Left ventricle myocardium inferior (tissue), 1 donor: ENCODE measurements around the gene SLC26A2. TPM values are rescaled to one million over a fixed set of nuclear protein-coding genes. Genes with fewer than 3 reads are reported as not detected.

ENCODE experiments used
- DNase-seq: peaks from one replicate; pipeline ENCODE4 v3.0.0-alpha.2; 2020
- H3K27ac ChIP-seq: fragments of 200-600 bp; replicated peaks from 2 replicates; pipeline ENCODE4 v1.8.0; 2021
- H3K27me3 ChIP-seq: fragments of 200-600 bp; 2 replicates; pipeline ENCODE4 v1.8.0; 2021; ENCODE audit warnings: low read depth
- H3K36me3 ChIP-seq: fragments of 200-600 bp; 2 replicates; pipeline ENCODE4 v1.8.0; 2021
- H3K4me1 ChIP-seq: fragments of 200-600 bp; 2 replicates; pipeline ENCODE4 v1.8.0; 2021
- H3K4me3 ChIP-seq: fragments of 200-600 bp; 2 replicates; pipeline ENCODE4 v1.8.0; 2021; ENCODE audit warnings: mild to moderate bottlenecking, moderate library complexity
- H3K9me3 ChIP-seq: fragments of 200-600 bp; replicated peaks from 2 replicates; pipeline ENCODE4 v1.8.0; 2021
- intact Hi-C: fragments of 100-400 bp; cut with micrococcal nuclease; formaldehyde crosslinking; loops from one replicate; pipeline ENCODE4 v1.11.0; 2022
- total RNA-seq: library from RNA; stranded (reverse); fragmentation: NEBNext Ultra II Directional; extraction: Animal tissue kit (Norgen Biotek cat#: 25700); gene quantifications from one replicate; pipeline ENCODE4 v1.2.1, GENCODE V29; 2021
- TF ChIP-seq, protein P1 (sequence below): fragments of 200-600 bp; IDR thresholded peaks from 2 replicates; pipeline ENCODE4 v1.8.0; 2021; ENCODE audit warnings: antibody characterized with exemption, mild to moderate bottlenecking, borderline replicate concordance
- donor health status: DM: no; HTN: yes; CAD: no; lungs with severe emphysema.

Gene SLC26A2
- total RNA-seq, 1 donor from 2014 or later: 4.1 TPM

DNA sequence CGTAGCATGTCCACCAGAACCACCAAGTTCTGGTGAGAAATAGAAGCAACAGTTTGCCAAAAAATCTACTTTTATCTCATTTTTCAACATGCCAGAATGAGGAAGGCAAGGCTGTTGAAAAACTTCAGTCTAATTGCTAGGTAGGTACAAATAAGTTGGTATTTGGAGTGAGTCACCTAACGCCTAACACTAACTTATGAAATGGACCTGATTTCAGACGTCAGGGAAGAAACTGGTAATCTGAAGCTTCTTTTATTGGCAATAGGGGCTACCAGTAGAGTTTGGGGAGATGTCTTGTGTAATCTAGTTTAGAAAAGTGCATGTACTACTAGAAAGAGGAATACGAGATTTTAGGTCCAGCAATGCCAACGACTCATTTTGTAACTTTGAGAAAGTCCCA lies 11.6 kb upstream of the SLC26A2 start:
- no peak overlapping the region for H3K27ac ChIP-seq
- H3K36me3 ChIP-seq: no peaks in the 10 kb centered on the region
- no peaks in the 10 kb centered on the region for H3K9me3 ChIP-seq
- H3K4me1 ChIP-seq: no peaks in the 10 kb centered on the region
- no peak overlapping the region for H3K4me3 ChIP-seq
- intact Hi-C loops: no loop called here
- DNase-seq: no peak
- H3K27me3 ChIP-seq: no peaks in the 10 kb centered on the region
- TF ChIP-seq, protein P1, sequence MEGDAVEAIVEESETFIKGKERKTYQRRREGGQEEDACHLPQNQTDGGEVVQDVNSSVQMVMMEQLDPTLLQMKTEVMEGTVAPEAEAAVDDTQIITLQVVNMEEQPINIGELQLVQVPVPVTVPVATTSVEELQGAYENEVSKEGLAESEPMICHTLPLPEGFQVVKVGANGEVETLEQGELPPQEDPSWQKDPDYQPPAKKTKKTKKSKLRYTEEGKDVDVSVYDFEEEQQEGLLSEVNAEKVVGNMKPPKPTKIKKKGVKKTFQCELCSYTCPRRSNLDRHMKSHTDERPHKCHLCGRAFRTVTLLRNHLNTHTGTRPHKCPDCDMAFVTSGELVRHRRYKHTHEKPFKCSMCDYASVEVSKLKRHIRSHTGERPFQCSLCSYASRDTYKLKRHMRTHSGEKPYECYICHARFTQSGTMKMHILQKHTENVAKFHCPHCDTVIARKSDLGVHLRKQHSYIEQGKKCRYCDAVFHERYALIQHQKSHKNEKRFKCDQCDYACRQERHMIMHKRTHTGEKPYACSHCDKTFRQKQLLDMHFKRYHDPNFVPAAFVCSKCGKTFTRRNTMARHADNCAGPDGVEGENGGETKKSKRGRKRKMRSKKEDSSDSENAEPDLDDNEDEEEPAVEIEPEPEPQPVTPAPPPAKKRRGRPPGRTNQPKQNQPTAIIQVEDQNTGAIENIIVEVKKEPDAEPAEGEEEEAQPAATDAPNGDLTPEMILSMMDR: no peak

DNA sequence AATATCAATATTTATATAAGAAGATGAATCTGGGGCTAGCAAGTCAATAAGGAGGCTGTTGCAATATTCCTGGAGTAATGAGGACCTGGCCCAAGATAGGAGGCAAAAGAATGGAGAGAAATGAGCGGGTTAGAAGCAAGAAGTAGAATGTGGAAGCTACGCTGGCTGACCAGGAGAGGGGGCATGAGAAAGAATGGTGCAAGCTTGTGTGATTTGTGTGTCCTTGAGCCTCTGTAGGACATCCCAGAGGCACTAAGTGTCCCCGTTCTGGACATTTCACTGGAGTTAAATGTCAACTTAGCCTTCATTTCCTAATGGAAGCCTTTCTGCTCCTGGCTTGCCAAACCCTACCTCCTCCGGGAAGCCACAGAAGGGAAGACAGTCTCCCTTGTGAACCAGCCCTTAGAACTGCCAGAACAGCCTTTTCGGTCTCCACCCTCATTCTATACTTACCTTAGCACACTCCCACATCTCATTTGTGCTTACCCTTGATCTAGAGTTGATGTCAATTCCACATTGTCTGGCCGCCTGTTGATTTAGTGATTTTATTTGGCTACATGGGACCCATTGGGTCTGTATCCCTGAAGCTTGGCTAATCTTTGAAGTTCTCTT lies 9.3 kb upstream of the SLC26A2 start:
- TF ChIP-seq, protein P1: no peak
- intact Hi-C loops: no loop called here
- Histone ChIP-seq H3K27ac (no peak overlapping the region), H3K36me3 (no peaks in the 10 kb centered on the region), H3K4me3 (no peak overlapping the region), H3K9me3 (no peaks in the 10 kb centered on the region), H3K27me3 (no peaks in the 10 kb centered on the region), H3K4me1 (no peaks in the 10 kb centered on the region)
- no peak for DNase-seq

- no peak overlapping the region for H3K27ac ChIP-seq
- TF ChIP-seq, protein P1: no peak
- no peaks in the 10 kb centered on the region for H3K9me3 ChIP-seq
- H3K36me3 ChIP-seq: no peaks in the 10 kb centered on the region
- no peak for DNase-seq
- no peaks in the 10 kb centered on the region for H3K4me1 ChIP-seq
- no peaks in the 10 kb centered on the region for H3K27me3 ChIP-seq
- no peak overlapping the region for H3K4me3 ChIP-seq
- intact Hi-C loops: no loop called here
Measured at GRCh38 chr5:149953436-149954121, 7.0 kb upstream of the SLC26A2 start.

DNA sequence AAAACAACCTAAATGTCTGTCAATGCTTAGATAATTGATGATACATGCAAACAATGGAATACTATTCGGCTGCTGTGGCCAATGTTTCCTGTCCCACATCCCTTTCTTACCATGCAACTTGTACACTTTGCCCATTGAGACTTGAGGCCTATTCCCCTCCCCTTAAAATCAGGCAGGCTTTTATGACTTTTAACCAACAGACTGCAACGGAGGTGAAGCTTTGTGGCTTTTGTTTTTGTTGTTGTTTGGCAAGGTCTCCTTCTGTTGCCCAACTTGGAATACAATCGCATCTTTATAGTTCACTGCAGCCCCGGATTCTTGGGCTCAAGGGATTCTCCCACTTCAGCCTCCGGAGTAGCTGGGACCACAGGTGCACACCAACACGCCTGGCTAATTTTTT lies 5.8 kb upstream of the SLC26A2 start:
- no peaks in the 10 kb centered on the region for H3K27me3 ChIP-seq
- TF ChIP-seq, protein P1: no peak
- intact Hi-C loops: no loop called here
- H3K9me3 ChIP-seq: no peaks in the 10 kb centered on the region
- H3K4me3 ChIP-seq: no peak overlapping the region
- peaks cover 4% of the 10 kb centered on the region for H3K4me1 ChIP-seq
- no peak for DNase-seq
- no peaks in the 10 kb centered on the region for H3K36me3 ChIP-seq
- H3K27ac ChIP-seq: no peak overlapping the region

- no peaks in the 10 kb centered on the region for H3K9me3 ChIP-seq
- H3K27me3 ChIP-seq: no peaks in the 10 kb centered on the region
- no peaks in the 10 kb centered on the region for H3K36me3 ChIP-seq
- intact Hi-C loops: no loop called here
- TF ChIP-seq, protein P1: no peak
- H3K27ac ChIP-seq: no peak overlapping the region
- H3K4me3 ChIP-seq: no peak overlapping the region
- no peak for DNase-seq
- H3K4me1 ChIP-seq: peaks cover 20% of the 10 kb centered on the region
Measured at GRCh38 chr5:149956685-149957084, 3.9 kb upstream of the SLC26A2 start.
